ENCODE data around the gene ATP8A2. TPM values are rescaled to one million over a fixed set of nuclear protein-coding genes. Genes with fewer than 3 reads are reported as not detected.

Gene ATP8A2
- total RNA-seq, 1 donor from 2014 or later = 4.2 TPM

DNA sequence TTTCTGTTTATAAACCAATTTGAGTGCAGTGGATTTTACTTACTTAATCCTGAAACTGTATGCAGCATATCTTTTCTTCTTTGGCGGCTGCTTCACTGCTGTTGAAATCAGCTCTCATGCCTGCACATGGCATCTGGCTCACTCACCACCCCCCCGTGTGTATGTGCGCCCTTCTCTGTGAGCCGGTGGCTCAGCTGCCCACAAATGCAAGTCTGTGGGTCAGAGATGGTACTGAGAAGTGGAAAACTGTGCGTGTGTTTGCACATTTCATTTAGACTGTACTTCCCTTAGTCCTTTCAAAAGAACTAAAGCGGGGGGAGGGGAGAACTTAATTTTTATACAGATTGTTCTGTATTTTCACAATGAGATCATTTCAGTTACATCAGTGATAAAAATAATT, 372.4 kb downstream of the ATP8A2 start:
- peaks cover 33% of the 10 kb centered on the region for H3K4me1 ChIP-seq
- TF ChIP-seq EZH2phosphoT487 (IDR thresholded peaks at IDR 0.05) (no peak), EZH2 (IDR thresholded peaks at IDR 0.05) (no peak)
- TF ChIP-seq, protein P1, sequence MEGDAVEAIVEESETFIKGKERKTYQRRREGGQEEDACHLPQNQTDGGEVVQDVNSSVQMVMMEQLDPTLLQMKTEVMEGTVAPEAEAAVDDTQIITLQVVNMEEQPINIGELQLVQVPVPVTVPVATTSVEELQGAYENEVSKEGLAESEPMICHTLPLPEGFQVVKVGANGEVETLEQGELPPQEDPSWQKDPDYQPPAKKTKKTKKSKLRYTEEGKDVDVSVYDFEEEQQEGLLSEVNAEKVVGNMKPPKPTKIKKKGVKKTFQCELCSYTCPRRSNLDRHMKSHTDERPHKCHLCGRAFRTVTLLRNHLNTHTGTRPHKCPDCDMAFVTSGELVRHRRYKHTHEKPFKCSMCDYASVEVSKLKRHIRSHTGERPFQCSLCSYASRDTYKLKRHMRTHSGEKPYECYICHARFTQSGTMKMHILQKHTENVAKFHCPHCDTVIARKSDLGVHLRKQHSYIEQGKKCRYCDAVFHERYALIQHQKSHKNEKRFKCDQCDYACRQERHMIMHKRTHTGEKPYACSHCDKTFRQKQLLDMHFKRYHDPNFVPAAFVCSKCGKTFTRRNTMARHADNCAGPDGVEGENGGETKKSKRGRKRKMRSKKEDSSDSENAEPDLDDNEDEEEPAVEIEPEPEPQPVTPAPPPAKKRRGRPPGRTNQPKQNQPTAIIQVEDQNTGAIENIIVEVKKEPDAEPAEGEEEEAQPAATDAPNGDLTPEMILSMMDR (IDR thresholded peaks at IDR 0.05) = no peak
- no peak for DNase-seq (ENCODE audit: low spot score)
- H3K4me3 ChIP-seq = no peak overlapping the region
- Mint-ChIP-seq H3K4me1 (peaks cover 5% of the 10 kb centered on the region), H3K36me3 (no peaks in the 10 kb centered on the region), H3K4me3 (no peak overlapping the region), H3K9me3 (no peaks in the 10 kb centered on the region), H3K27me3 (ENCODE audit: insufficient read depth, low read depth) (no peaks in the 10 kb centered on the region), H3K27ac (no peak overlapping the region)
- no peaks in the 10 kb centered on the region for H4K20me1 ChIP-seq (ENCODE audit: low read depth)
- no peak overlapping the region for H3K9ac ChIP-seq
- H2AFZ ChIP-seq (replicated peaks) = no peak overlapping the region
- H3K27me3 ChIP-seq = no peaks in the 10 kb centered on the region
- H3K27ac ChIP-seq = no peak overlapping the region
- no peaks in the 10 kb centered on the region for H3K36me3 ChIP-seq
- no peaks in the 10 kb centered on the region for H3K9me3 ChIP-seq (ENCODE audit: low read depth)
- H3K4me2 ChIP-seq = no peak overlapping the region
- peaks cover 6% of the 10 kb centered on the region for H3F3A ChIP-seq (ENCODE audit: low read depth)
- H3K79me2 ChIP-seq (ENCODE audit: low read depth) = no peaks in the 10 kb centered on the region

DNA sequence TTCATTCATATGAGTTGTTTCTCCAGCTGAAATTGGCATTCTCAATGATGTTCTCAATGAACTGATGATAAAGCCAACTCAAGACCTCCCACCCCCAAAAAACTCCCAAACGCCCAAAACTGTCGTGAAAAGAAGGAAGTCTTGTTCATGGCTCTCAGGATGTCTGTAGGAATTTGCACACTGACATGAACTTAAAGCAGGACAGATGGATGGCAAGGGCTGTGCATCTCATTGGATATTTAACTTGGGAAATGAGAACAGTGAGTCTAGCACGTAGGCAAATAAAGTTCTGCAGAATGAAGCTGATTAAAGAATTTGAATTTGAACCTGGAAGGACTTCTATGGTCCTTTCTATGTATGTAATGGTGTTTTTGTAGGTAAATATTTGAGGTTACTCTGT, 374.4 kb downstream of the ATP8A2 start:
- H3K4me3 Mint-ChIP-seq = no peak overlapping the region
- no peak for DNase-seq (ENCODE audit: low spot score)
- H3K79me2 ChIP-seq (ENCODE audit: low read depth) = no peaks in the 10 kb centered on the region
- TF ChIP-seq, protein P1 (IDR thresholded peaks at IDR 0.05) = no peak
- no peak for TF ChIP-seq EZH2phosphoT487 (IDR thresholded peaks at IDR 0.05)
- no peak for TF ChIP-seq EZH2 (IDR thresholded peaks at IDR 0.05)
- no peaks in the 10 kb centered on the region for H3K27me3 ChIP-seq
- H3K36me3 ChIP-seq = no peaks in the 10 kb centered on the region
- no peaks in the 10 kb centered on the region for H3K9me3 ChIP-seq (ENCODE audit: low read depth)
- H3K27ac ChIP-seq = no peak overlapping the region
- H3K4me2 ChIP-seq = peak overlapping the region; percentile 28
- no peak overlapping the region for H2AFZ ChIP-seq (replicated peaks)
- no peak overlapping the region for H3K4me3 ChIP-seq
- no peak overlapping the region for H3K27ac Mint-ChIP-seq
- peaks cover 8% of the 10 kb centered on the region for H3K4me1 Mint-ChIP-seq
- H3K36me3 Mint-ChIP-seq = no peaks in the 10 kb centered on the region
- no peaks in the 10 kb centered on the region for H4K20me1 ChIP-seq (ENCODE audit: low read depth)
- peaks cover 44% of the 10 kb centered on the region for H3K4me1 ChIP-seq
- no peaks in the 10 kb centered on the region for H3K27me3 Mint-ChIP-seq (ENCODE audit: insufficient read depth, low read depth)
- no peak overlapping the region for H3K9ac ChIP-seq
- H3K9me3 Mint-ChIP-seq = no peaks in the 10 kb centered on the region
- H3F3A ChIP-seq (ENCODE audit: low read depth) = peaks cover 6% of the 10 kb centered on the region

DNA sequence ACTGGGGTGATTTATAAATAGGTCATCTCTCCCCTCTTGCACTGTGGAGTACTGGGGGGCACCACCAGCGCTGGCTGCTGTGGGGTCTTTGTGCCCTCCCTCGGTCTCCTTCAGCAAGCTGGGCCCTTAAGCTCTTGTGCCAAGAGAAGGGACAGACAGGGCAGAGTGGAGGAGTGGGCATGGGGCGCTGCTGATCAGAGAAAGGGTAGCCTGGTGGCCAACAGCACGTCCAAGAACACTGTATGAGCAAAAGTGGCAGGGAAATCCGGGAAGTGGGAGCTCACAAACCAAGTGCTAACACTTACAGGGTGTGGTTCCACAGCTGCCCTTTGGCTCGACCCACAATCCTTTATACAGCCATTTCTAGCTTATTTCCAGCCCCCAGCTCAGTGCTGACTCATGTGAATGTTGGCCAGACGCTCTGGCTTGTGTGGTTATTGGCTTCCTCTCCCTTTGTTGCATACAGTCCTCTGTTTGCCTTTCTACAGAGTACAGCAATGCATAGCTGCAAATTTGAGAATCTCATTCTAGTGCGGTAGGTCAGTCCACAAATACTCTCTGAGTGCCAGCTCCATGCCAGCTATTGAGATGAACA, 381.3 kb downstream of the ATP8A2 start:
- Mint-ChIP-seq H3K4me3 (no peak overlapping the region), H3K27ac (no peak overlapping the region), H3K9me3 (no peaks in the 10 kb centered on the region), H3K27me3 (ENCODE audit: insufficient read depth, low read depth) (no peaks in the 10 kb centered on the region), H3K36me3 (no peaks in the 10 kb centered on the region), H3K4me1 (peaks cover 16% of the 10 kb centered on the region)
- Histone ChIP-seq H3K27ac (no peak overlapping the region), H2AFZ (replicated peaks) (no peak overlapping the region), H3K79me2 (ENCODE audit: low read depth) (no peaks in the 10 kb centered on the region), H4K20me1 (ENCODE audit: low read depth) (no peaks in the 10 kb centered on the region), H3K4me2 (no peak overlapping the region), H3K36me3 (no peaks in the 10 kb centered on the region), H3K4me3 (no peak overlapping the region), H3K27me3 (no peaks in the 10 kb centered on the region), H3K9ac (no peak overlapping the region), H3K9me3 (ENCODE audit: low read depth) (no peaks in the 10 kb centered on the region), H3F3A (ENCODE audit: low read depth) (no peaks in the 10 kb centered on the region), H3K4me1 (peaks cover 34% of the 10 kb centered on the region)
- TF ChIP-seq, protein P1 (IDR thresholded peaks at IDR 0.05) = no peak
- TF ChIP-seq EZH2phosphoT487 (IDR thresholded peaks at IDR 0.05) (no peak), EZH2 (IDR thresholded peaks at IDR 0.05) (no peak)
- DNase-seq (ENCODE audit: low spot score) = no peak

All from neural progenitor cell (in vitro differentiated cells).